ENCODE results near the gene ALDH4A1. TPM values are rescaled to one million over a fixed set of nuclear protein-coding genes. Genes with fewer than 3 reads are reported as not detected.

The ALDH4A1 gene
- total and polyA plus RNA-seq, 2 of the 4 experiments (the other 2 are of a cell fraction), result 8.6 to 21.1 TPM

DNA sequence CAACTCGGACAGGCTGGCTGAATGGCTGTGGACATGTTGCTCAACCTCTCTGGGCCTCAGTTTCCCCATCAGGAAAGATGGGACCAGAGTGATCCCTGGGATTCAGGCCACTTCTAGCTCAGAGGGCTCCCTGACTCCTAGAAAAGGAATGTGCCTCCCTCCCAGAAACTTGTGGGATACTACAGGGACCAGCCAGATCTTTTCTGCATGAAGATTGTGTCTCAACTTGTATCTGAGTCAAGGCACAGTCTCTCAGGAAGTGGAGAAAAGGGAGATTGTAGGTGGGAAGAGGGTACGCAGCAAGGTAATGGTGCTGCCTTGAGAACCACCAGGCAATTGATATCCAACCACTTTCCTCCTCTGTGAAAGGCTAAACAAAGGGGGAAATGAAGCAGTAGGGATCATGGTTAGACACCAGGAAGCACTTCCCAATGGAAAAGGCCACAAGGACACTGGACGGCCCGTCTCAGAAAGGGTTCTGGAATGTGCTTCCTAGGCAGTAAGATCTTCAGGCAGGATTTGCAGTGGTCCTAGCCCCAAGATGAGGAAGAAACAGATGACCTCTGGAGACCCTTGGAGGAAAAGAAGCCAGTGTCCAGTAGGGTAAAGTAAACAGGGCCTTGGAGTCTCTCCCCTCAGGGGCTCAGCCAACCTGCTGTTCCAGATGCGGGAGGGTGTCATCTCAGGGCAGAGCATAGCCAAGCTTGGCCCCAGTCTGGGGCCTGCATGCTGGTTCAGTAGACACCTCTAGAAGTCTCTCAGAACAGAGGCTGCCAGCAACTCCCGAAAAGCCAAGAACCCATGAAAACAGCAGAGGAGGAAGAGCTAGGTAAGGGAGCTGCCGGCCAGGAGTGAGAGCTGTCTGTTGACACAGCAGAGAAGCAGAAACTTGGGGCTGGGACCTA, 37.3 kb upstream of the ALDH4A1 start:
- ATAC-seq (ENCODE audit: low read depth) (peak; percentile 30), DNase-seq (peak; percentile 73)
- CTCF ChIA-PET, result no interaction called here
- Histone ChIP-seq H2BK5ac (ENCODE audit: low read depth, low read length, poor library complexity, severe bottlenecking) (peak overlapping the region; percentile 41), H4K8ac (ENCODE audit: low read depth in 2 of 2, low read length in 2 of 2) (peak overlapping the region in 1 of 2 experiments; percentile 74; a peak in 3 of 4 replicates), H3K4me1 (ENCODE audit: control insufficient read depth, insufficient read depth, low read length) (peaks cover 45% of the 10 kb centered on the region), H4K5ac (ENCODE audit: low read depth, low read length) (peak overlapping the region; percentile 11; the same call in 1 of the 2 replicates), H2BK15ac (ENCODE audit: low read depth, low read length) (peak overlapping the region; percentile 45; the same call in 2 of the 3 replicates), H4K91ac (ENCODE audit: insufficient read depth, low read depth, low read length) (peak overlapping the region; percentile 61), H3K18ac (ENCODE audit: low read depth, low read length) (peak overlapping the region; percentile 30; the same call in 1 of the 2 replicates), H2AFZ (replicated peaks; ENCODE audit: low read length, poor library complexity) (peak overlapping the region; percentile 46), H3K36me3 (ENCODE audit: control insufficient read depth, insufficient read depth, low read length) (0 out of 2 replicates have a peak, but pooled peaks cover 1% of the 10 kb centered on the region), H3K9me1 (ENCODE audit: insufficient read depth, low read length) (peaks cover 54% of the 10 kb centered on the region), H4K20me1 (ENCODE audit: insufficient read depth, low read length) (peaks cover 16% of the 10 kb centered on the region), H2AK9ac (replicated peaks; ENCODE audit: low read depth, low read length, poor library complexity) (peak overlapping the region; percentile 80), H3K4ac (ENCODE audit: low read depth, low read length) (peak overlapping the region; percentile 89), H2AK5ac (ENCODE audit: low read depth, low read length) (peak overlapping the region; percentile 87), H3K79me1 (ENCODE audit: low read depth in 1 of 2, low read length in 2 of 2) (peaks cover 21 to 95% of the 10 kb centered on the region in 2 experiments), H3K14ac (replicated peaks; ENCODE audit: low read depth, low read length) (peak overlapping the region; percentile 95), H3K4me3 (ENCODE audit: insufficient read depth, low read depth, low read length) (no peak overlapping the region), H3K27me3 (ENCODE audit: control insufficient read depth, insufficient read depth, low read length) (no peaks in the 10 kb centered on the region), H2BK120ac (ENCODE audit: low read depth, low read length) (peak overlapping the region; percentile 24), H3K9me3 (ENCODE audit: control insufficient read depth, insufficient read depth, low read length) (no peaks in the 10 kb centered on the region), H2BK20ac (ENCODE audit: low read depth, low read length) (peak overlapping the region; percentile 61; the same call in 1 of the 2 replicates), H3K56ac (ENCODE audit: extremely low read depth, insufficient read depth, low read length) (peak overlapping the region; percentile 11; the same call in 1 of the 2 replicates), H3K27ac (ENCODE audit: insufficient read depth, low read length) (peak overlapping the region; percentile 10; the same call in 1 of the 2 replicates), H3K4me2 (ENCODE audit: low read depth, low read length) (no peak overlapping the region), H3K23ac (ENCODE audit: low read depth, low read length) (peak overlapping the region; percentile 76), H3K9ac (ENCODE audit: low read depth, low read length) (no peak overlapping the region)
- TF ChIP-seq CHD1 (IDR thresholded peaks at IDR 0.05; ENCODE audit: low read depth, low read length) (no peak), CEBPB (IDR thresholded peaks at IDR 0.05; ENCODE audit: low read depth, low read length) (peak; percentile 14; the same call in 1 of the 2 replicates), NFE2L2 (IDR thresholded peaks at IDR 0.05; ENCODE audit: low read depth, low read length) (no peak), POLR2A (IDR thresholded peaks at IDR 0.05; ENCODE audit: low read depth, low read length) (no peak), RCOR1 (IDR thresholded peaks at IDR 0.05; ENCODE audit: insufficient replicate concordance, low read length) (no peak), BHLHE40 (IDR thresholded peaks at IDR 0.05; ENCODE audit: low read depth, low read length) (no peak)
- dilution Hi-C loops (cut with HindIII; ENCODE audit: low sequenced_read_pairs, unreplicated experiment), result no loop called here
- WGBS, 2 experiments (ENCODE audit: extremely low coverage in 2 of 2, insufficient read length in 1 of 2), result 89% methylated on average over 2 of the region's 7 CpGs; no CpG with 5 or more reads in 1 of the 2 experiments
- in situ Hi-C loops (cut with MboI; ENCODE audit: low sequenced_read_pairs), result no loop called here
- intact Hi-C loops (cut with micrococcal nuclease), result no loop called here
- BruUV-seq (replicated peaks), result no TSS peak
- POLR2A ChIA-PET (ENCODE audit: unreplicated experiment), result no interaction called here
